HG03354 (cell line): Measurements from ENCODE around the gene RTP5.

ENCODE experiments used
- ATAC-seq: cut with Tn5 transposase; IDR thresholded peaks from one replicate; pipeline ENCODE4 v1.9.1; 2021; ENCODE audit warnings: mild to moderate bottlenecking; ENCODE audit not compliant: unreplicated experiment, poor library complexity, severe bottlenecking

RTP5 gene

DNA sequence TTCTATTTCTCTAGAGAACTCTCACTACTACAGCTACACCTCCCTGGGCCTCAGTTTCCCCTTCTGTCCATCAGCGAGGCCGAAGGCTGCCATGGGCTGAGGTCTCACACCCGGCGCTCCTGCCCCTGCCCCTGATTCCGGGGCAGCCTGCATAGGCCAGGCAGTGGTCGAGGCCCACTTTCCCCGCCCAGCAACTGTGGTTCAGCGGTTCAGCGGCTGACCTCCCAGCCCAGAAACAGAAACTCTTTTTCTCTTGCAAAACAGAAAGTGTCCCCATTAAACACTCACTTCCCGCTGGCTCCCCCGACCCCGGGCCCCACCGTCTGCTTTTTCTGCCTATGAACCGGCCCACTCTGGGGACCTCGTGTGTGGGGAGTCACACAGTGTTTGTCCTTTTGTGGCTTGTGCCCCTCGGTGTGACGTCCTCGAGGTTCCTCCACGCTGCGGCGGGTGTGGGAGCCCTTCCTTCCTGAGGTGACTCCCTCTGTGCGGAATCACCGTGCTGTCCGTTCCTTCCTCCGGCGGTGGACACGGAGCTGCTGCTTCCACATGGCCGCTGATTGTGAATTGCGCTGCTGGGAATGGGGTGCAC lies 26.8 kb upstream of the RTP5 start:
- peak; percentile 52 for ATAC-seq

DNA sequence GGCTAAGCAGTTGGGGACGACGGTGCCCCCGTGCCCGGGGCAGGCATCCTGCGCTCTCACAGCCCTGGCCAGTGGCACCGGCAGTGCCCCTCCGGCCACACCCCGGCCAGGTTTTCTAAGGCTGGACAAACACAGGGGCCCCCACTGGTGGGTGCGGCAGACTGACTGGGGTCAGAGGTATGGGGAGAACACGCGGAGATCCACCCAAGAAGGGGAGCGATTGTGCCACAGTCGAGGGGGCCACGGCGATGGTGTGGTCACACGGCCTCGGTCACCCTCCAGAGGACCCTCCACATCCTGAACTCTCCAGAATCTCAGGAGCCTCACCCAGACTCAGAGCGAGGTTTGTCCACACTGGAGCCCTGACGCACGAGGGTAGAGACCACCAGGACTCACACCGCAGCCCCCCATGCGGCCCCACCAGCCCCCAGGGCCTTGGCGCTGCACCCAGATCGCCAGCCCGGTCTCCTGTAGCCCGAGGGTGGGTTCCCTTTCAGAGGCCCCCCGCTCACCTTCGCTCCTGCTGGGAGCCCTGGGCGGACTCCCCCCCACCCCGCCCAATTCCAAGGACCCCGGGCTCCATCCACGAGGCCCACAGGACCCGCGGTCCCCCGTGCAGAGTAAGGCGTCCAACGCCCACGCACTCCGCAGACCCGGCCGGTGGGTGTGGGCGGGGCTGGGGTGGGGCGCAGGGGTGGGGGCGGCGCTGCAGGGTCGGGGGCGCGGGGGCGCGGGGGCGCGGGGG lies 26.0 kb upstream of the RTP5 start:
- peak; percentile 4 for ATAC-seq

DNA sequence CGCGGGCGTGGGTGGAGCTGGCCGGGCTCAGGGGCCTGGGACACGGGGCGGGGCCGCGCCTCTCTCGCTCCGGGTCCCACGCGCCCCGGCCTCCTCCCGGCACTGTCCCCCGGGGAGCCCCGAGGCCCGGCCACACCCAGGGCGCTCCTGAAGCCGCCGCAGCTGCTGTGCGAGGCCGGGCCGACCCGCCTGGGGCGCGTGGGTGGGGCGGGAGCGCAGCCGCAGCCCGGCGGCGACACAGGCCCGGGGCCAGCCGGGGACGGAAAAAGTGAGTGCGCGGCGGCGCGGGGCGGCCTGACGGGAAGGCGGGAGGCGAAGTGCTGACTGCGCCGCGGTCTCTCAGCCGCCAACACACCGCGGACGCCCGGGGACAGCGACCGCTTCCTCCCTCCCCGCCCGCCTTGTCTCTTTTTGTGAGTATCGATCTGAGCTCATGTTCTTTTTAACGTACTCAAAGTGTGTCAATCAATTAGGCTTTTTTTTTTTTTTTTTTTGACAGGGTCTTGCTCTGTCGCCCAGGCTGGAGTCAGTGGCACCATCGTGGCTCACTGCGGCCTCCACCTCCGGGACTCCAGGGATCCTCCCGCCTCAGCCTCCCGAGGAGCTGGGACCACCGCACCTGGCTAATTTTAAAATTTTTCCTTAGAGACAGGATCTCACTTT lies 25.3 kb upstream of the RTP5 start:
- peak; percentile 73 for ATAC-seq

DNA sequence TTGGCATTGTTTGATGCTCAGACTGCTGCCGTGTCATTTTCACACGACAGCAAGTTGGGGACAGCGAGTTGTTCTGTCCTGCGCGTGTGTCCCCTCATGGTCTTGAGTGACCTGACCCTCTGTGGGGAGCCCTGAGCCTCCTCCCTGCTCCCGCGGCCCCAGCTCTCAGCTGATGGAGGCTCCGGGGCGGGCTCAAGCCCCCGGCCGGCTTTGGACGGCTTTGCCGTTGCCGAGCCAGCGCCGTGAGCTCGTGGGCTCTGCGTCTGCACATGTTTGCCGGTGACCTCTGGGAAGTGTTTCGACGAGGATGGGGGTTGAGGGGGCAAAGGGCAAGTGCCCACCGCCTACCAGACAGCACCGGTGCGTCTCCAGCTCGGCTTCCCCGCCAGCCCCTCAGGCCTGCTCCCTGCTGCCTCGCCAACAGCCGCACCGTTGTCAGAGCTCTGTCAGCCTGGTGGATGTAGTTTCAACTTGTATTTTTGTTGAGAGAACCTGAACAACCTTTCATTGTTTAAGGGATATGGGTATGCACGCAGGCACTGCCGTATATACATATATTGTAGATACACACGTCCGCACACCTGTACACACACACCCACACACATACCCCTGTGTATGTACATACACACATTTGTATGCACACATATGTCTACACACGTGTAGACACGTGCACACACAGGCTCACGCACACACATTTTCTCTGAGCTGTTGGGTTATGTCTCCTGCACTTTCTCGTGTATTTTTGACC lies 24.5 kb upstream of the RTP5 start:
- no peak for ATAC-seq

DNA sequence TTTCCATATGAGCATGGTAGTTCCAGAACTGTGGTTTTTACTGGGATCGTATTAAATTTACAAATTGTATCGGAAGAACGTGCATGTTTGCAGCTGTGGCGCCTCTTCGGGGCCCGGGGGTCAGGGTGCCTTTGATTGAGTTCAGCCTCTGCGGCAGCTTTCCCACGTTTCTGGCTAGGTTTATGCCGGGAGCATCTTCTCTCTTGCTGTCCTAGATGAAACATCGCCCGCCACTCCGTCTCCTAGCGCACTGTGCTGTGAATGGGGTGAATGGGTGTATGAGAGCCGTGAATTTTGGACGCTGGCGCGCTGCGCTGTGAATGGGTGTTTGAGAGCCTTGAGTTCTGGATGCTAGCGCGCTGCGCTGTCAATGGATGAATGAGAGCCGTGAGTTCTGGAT lies 23.1 kb upstream of the RTP5 start:
- no peak for ATAC-seq

DNA sequence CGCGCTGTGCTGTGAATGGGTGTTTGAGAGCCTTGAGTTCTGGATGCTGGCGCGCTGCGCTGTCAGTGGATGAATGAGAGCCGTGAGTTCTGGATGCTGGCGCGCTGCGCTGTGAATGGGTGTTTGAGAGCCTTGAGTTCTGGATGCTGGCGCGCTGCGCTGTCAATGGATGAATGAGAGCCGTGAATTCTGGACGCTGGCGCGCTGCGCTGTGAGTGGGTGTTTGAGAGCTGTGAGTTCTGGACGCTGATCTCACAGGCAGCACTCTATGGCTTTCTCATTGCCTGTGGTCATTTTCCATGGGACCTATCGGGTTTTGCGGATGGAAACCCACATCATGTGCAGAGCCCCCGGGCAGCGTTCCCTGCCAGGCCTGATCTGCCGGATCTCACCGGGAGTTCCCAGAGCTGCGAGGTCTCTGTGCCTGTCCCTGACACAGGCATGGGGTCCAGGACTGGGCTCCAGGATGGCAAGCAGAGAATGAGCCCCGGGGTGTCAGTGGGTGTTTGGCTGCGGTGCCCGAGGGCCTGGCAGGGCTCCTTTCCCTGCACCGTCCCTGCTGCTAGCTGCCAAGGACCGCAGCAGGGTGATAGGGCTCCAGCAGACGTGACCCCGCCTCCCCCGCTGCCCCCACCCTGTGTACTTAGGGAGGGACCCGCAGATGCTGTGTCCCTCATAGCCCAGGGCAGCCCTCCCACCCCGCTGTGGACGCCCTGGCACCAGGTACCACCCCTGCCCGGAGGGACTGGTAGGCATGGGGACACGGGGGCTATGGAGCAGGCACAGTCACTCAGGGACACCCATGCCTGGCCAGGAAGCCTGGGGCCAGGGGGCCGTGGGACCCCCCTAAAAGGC lies 20.5 kb upstream of the RTP5 start:
- no peak for ATAC-seq

DNA sequence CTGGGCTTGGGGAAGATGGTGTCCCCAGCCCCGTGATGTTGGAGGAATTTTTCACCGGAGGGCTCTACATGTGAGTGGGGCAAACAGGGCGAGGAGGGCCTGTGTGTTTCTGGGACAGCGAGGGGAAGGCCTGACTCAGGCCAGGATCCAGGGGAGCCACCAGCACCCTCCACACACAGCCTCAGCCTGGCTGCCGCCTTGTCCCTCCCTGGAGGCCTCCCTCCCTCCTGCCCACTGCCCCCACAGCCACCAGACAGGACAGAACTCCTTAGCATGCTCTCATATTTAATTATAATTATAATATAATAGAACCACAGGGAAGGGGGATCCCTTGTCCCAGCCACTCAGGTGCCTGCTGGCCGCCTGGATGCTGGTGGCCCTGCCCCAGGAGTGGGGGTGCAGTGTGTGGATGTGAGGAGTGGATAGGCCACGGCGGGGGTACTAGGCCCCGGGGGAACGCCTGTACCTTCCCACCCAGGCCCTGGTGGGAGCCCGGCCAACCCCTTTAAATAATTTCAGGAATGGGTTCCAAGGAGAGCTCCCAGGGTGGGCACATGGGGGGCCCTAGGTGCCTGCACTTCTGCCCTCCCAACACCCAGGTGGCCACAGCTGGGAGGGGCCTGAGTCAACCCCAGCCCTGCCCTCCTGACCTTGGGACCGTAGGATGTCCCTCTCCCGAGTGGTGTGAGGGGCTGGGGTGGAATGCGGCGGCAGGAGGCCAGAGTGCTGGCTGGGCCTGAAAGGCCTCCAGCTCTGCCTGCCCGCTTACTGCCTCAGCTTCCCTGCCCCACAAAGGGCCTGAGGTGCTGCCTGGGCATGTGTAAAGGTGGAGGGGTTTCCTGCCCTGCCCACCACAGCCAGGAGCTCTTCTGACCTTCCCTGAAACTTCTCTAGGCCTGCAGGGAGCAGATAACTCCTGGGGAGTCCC lies 19.6 kb upstream of the RTP5 start:
- ATAC-seq, result no peak

DNA sequence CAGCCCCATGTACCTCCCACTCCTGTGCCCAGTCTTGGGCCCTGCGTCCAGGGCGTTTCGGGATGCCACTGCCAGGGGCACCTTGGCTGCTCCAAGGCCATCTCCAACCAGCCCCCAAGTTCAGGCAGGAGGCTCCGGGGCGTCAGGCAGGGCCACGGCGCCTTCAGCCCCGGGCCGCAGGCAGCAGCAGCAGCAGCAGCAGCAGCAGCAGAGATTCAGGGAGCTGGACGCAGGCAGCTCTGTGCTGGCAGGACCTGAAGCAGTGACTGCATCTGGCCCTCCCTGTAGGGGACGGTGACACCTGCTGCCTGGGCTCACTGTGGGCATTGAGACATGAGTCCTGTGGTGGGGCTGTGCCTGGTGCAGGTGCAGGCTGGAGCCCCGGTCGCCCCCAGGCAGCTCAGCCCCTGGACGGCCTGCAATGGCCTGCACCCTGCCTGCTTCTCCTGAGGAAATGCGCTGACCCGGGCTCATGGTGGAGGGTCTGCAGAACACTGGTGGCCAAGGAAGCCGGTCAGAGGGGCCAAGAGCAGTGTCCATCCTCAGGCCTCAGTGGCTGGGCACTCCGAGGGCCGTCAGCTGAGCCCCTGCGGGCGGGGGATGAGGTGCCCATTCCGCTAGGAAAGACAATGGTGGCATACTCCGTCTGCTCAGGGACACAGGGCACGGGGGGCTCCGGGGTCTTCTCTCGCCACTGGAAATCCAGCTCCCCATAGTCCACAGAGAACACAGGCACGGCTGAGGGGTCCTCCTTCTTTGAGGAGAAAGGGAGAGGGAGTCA lies 18.8 kb upstream of the RTP5 start:
- no peak for ATAC-seq

DNA sequence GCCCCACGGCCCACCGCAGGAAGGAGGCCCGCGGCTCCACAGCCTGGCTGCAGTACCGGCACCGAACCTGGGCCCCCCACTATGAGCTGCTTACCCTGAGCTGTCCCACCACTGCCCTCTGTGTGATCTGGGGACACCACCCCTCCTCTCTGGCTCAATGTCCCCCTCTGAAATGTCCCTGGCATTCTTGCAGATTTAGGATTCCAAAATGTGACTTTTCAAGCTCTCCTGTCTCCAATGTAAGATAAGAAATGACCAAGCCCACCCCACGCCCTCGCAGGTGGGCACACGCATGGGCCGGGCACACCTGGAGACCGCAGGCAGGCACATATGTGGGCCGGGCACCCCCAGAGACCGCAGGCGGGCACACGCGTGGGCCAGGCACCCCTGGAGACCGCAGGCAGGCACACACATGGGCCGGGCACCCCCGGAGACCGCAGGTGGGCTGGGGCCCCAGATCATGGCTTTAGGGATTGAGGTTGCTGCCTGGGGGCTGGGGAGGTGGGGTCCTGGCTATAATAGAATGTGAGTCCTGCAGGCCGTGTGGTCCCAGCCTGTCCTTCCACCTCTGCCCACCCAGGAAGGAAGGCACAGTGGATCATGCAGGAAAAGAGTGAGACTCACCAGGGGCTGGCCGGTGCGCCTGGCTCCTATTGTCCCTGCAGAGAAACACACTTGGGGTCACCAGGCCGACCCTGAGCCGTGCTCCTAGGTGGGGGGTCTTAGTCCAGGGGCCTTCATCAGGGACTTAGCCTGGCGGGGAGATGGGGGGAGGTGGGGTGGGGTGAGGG lies 18.0 kb upstream of the RTP5 start:
- ATAC-seq, result no peak

DNA sequence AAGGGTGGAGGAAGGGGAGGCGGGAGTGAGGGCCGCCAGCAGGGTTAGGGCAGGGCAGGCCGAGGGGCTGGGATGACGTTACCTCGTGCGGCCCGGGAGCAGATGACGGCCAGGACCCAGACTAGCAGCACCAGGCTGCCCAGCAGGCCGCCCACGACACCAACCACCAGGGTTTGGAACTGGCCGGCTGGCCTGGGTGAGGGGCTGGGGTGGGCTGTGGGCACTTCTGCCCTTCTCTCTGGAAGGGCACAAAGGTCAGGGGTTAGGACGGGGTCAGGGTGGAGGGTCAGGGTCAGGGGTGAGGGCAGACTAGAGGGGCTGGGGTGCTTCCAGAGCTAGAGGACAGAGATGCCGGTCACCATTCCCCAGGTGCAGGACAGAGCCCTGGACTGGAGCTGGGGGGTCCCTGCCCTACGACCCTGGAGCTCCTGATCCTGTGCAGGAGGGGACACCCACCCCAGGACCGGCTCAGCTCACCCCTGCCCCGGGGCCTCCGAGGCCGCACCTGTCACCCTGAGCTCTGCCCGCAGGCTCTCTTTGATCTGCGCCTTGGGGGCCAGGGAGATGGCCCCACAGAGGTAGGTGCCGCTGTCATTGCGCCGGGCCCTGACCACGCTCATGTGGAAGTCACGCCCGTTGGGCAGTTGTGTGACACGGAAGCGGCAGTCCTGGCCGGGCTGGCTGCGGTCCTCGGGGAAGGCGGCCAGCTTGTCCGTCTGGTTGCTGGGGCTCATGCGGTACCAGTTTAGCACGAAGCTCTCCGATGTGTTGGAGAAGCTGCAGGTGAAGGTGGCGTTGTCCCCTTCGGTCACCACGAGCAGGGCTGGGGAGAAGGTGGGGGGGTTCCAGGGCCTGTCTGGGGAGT lies 17.2 kb upstream of the RTP5 start:
- no peak for ATAC-seq

DNA sequence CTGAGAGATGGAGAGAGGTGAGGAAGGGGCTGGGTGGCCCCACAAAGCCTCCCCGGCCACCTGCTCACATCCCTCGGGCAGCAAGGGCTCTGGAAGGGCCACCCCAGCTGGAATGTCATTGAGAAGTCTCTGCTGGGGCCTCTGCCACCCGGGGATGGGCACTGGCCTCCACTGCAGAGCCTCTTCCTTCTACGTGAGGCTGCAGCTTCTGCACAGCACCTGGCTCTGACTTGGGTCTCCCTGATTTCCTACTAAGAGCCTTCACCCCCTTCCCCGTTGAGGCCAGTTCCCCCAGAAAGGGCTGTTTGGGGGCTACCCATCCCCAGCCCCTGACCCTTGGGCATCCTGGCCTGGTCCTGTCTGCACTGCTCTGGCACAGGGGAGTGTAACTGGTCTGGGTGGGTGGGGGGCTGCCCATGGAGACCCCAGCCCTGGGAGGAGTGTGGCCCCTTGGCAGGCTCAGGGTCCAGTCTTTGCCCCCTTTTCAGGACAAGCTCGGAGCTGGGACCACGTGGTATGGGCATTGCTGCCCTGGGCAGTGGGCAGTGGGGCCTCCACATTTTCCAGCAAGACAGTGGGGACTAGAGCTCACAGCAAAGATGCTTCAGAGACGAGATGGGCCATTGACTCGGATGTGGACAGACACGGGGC lies 16.4 kb upstream of the RTP5 start:
- ATAC-seq, result no peak

DNA sequence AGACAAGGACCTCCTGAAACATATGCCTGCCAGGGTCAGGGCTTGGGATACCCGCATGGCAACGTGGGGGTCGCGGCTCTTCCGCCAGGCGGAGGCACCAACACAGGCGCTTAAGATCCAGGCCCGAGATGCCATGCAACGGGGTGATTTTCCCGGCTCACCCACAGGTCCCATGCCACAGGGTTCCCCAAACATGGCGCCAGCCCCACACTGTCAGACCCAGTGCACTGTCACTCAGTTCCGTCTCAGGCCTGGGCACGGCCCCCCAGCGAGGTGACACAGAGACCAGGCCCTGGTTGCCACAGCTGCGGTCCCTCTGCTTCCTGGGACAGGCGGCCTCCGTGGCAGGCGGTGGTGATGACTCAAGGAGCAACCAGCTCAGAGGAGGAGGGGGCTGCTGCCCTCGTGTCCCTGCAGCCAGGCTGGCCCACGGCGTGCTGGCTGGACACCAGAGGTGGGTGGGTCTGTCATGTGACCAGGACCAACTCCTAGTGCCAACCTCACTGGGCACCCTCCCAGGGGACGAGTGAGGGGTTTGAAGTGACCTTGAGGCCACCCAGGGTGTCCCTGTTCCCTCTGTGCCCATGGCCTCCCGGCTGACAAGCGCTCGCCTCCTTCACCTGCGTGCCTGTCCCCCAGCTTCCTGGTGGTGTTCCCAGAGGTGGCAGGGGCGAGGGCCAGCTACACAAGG lies 15.7 kb upstream of the RTP5 start:
- ATAC-seq, result no peak

DNA sequence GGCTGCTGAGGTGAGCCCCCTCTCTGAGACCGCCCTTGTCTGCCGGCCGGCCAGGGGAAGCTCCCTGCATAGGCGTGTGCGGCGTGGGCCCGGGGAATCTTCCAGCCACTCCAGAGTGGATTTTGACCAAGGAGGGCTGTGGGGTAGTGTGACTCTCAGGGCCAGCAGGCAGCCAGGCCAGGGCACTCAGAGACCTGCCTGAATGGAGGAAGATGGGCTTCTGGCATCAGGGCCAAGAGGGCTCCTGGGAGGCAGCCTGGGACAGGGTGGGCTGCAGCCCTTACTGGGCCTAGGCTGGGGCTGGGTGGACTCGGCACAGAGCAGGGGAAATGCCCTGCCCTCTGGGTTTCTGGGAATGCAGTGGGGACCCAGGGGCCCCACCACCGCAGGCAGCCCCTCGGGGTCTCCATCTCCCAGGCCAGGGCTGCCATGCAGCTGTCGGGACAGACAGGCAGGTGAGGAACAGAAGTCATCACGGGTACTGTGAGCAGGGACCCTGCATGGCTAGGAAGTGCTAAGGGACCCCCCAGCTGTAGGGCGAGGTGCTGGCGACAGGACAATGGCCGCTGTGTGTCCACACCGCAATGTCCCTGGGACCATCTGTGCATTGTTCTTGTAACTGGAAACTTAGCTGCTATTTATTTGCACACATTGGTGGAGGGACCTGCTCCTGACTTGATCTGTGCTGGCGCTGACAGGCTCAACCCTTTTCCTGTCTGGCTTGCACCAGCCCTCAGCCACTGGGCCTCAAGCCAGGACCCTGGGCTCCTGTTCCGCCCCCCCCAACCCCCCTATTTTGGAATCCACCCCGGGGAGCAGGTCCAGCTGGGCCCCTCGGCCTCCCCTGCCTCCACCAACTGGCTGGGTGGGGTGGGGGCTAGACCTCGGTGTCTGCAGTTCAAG lies 14.9 kb upstream of the RTP5 start:
- no peak for ATAC-seq

DNA sequence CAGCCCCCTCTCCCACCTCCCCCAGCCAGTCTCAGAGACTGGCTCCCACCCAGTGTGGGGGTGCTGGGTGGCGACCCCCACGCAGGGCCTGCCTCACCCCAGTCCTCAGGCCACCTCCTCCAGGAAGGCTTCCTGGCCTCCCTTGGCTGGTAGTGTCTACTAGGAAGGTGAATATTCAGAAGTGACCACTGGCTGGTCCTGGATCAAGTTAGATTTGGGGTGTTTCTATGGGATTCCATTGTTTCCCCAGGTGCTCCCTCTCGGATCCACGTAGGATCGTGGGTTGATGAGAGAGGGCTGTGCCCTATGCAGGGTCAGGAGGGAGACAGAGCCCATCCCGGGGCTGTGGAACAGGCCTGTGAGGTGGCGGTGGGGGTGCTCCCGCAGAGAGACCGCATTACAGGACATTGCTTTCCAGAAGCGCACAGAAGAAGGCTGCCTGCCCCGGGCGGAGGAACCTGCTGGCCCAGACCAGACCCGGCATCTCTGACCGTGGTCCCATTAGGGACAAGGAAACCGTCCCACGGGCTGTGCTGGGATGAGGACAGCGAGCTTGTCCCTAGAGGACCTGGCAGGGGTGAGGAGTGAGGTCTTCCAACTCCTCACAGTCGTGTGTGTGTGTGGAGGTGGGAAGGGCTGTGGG lies 14.2 kb upstream of the RTP5 start:
- ATAC-seq, result no peak
